Stimulated activated CD4-positive, alpha-beta T cell treated with anti-CD3 and anti-CD28 coated beads, Interleukin-15, amount 100 ng/mL, for 24 hours (primary cell): Measurements from ENCODE around the gene SFSWAP.

ENCODE experiments used
- DNase-seq: peaks from one replicate; pipeline ENCODE4 v3.0.0-alpha.2; 2020

Gene SFSWAP

GRCh38 chr12:131818821-131819585 lies 108.1 kb downstream of the SFSWAP start:
- no peak for DNase-seq

- no peak for DNase-seq
These were observed 113.6 kb downstream of the SFSWAP start for GRCh38 chr12:131824450-131824849.

GRCh38 chr12:131825146-131825892 lies 114.4 kb downstream of the SFSWAP start:
- DNase-seq = no peak

GRCh38 chr12:131826097-131826928 lies 115.4 kb downstream of the SFSWAP start:
- no peak for DNase-seq

- DNase-seq = peak; percentile 55
These were observed 117.2 kb downstream of the SFSWAP start, which contains the start of gene MMP17 for GRCh38 chr12:131827961-131828534. MMP17 (plus strand) TSS chr12:131828393; CDS start chr12:131828495, 102 bp downstream.

GRCh38 chr12:131828671-131829355 lies 117.9 kb downstream of the SFSWAP start:
- peak; percentile 35 for DNase-seq

GRCh38 chr12:131829356-131829747 lies 118.5 kb downstream of the SFSWAP start:
- peak; percentile 16 for DNase-seq

GRCh38 chr12:131829791-131830334 lies 119.0 kb downstream of the SFSWAP start:
- no peak for DNase-seq

- peak; percentile 55 for DNase-seq
These were observed 119.5 kb downstream of the SFSWAP start for GRCh38 chr12:131830335-131830913.

GRCh38 chr12:131830914-131831571 lies 120.2 kb downstream of the SFSWAP start:
- peak; percentile 49 for DNase-seq

GRCh38 chr12:131831635-131832041 lies 120.7 kb downstream of the SFSWAP start:
- no peak for DNase-seq

GRCh38 chr12:131832321-131833231 lies 121.7 kb downstream of the SFSWAP start:
- DNase-seq = no peak

GRCh38 chr12:131833288-131833895 lies 122.5 kb downstream of the SFSWAP start:
- DNase-seq = no peak

- DNase-seq = no peak
These were observed 123.2 kb downstream of the SFSWAP start for GRCh38 chr12:131833896-131834641.

GRCh38 chr12:131834798-131835615 lies 124.1 kb downstream of the SFSWAP start:
- DNase-seq = no peak

- no peak for DNase-seq
These were observed 124.8 kb downstream of the SFSWAP start for GRCh38 chr12:131835616-131836171.

GRCh38 chr12:131836193-131836592 lies 125.3 kb downstream of the SFSWAP start:
- no peak for DNase-seq
